ENCODE data around the gene GRIK3.
"Not testable (repeated sequence)": the region's sequence is repeated elsewhere in the genome, so short reads cannot be mapped to it uniquely, and the experiment has no call there.

The GRIK3 gene

DNA sequence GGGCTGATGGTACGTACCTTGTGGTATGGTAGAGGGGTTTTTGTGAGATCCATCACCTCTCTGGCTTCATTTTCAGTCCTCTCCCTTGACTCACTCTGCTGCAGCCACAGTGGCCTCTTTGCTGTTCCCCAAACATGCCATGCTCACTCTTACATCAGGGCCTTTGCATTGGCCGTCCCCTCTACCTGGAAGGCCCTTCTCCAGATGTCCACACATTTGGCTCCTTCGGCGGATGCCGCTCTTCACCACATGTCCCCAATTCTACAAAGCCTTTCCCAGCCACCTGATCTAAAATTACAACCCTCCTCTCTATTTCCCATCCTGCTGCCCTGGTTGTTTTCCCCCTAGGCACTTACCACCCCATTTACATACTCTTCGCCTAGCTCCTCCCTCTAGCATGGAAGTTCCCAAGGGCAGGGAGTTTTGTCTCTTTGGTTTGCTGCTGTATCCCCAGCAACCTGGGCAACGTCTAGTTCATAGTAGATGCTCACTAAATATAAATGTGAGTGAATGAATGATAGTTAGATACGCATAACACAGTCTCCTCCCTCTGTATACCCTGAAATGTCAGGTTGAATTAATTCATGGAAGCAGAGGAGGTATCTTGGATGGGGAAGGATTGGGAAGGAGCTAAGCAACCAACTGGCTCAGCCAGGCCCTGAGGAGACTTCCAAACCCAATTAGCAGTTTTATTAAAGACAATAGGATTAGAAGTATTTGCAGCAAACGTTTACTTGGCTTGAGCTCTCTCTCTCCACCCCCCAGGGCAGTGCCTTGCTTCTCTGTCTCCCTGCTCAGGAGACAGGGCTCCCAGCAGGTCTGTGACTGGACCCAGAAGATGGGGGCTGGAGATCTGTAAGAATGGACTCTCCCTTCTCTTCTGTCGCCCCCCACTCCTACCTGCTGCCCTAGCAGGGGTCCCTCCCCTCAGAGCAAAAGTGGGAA is 264.2 kb downstream of the GRIK3 start:
- Histone ChIP-seq H3K9me3 (ENCODE audit: insufficient read depth, low read depth, low read length) (no peaks in the 10 kb centered on the region), H3K9ac (ENCODE audit: low read depth, low read length) (peak overlapping the region; percentile 39; the same call in 1 of the 2 replicates), H3K4me1 (ENCODE audit: insufficient read depth, low read length) (peaks cover 50% of the 10 kb centered on the region), H3K36me3 (ENCODE audit: insufficient read depth, low read length) (no peaks in the 10 kb centered on the region), H3K27me3 (ENCODE audit: insufficient read depth, low read length) (peaks cover 12% of the 10 kb centered on the region), H3K27ac (ENCODE audit: low read depth, low read length) (peak overlapping the region; percentile 85; the same call in 1 of the 2 replicates), H3K4me3 (ENCODE audit: low read length) (no peak overlapping the region; the same call in 1 of the 2 replicates)
- WGBS, result 30% methylated on average over 8 of the region's 10 CpGs

GRCh38 chr1:36768486-36769178 is 265.7 kb downstream of the GRIK3 start:
- 92% methylated on average over 14 of the region's 14 CpGs for WGBS
- Histone ChIP-seq H3K4me1 (ENCODE audit: insufficient read depth, low read length) (peaks cover 56% of the 10 kb centered on the region), H3K27me3 (ENCODE audit: insufficient read depth, low read length) (peaks cover 12% of the 10 kb centered on the region), H3K36me3 (ENCODE audit: insufficient read depth, low read length) (no peaks in the 10 kb centered on the region), H3K9me3 (ENCODE audit: insufficient read depth, low read depth, low read length) (no peaks in the 10 kb centered on the region), H3K4me3 (ENCODE audit: low read length) (no peak overlapping the region), H3K9ac (ENCODE audit: low read depth, low read length) (no peak overlapping the region), H3K27ac (ENCODE audit: low read depth, low read length) (no peak overlapping the region)

DNA sequence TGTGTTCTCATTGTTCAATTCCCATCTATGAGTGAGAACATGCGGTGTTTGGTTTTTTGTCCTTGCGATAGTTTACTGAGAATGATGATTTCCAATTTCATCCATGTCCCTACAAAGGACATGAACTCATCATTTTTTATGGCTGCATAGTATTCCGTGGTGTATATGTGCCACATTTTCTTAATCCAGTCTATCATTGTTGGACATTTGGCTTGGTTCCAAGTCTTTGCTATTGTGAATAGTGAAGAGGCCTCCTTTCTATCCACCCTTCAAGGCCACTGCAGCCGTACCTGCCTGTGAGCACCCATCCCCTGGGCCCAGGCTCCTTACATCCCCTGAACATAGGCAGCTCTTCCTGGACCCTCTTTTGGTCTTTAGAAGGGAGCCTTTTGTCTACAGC is 266.9 kb downstream of the GRIK3 start:
- H3K36me3 ChIP-seq (ENCODE audit: insufficient read depth, low read length); H3K9ac ChIP-seq (ENCODE audit: low read depth, low read length); H3K4me3 ChIP-seq (ENCODE audit: low read length); H3K27me3 ChIP-seq (ENCODE audit: insufficient read depth, low read length); H3K27ac ChIP-seq (ENCODE audit: low read depth, low read length); H3K9me3 ChIP-seq (ENCODE audit: insufficient read depth, low read depth, low read length): not testable (repeated sequence)
- peaks cover 46% of the 10 kb centered on the region for H3K4me1 ChIP-seq (ENCODE audit: insufficient read depth, low read length)
- 94% methylated on average over 1 of the region's 4 CpGs for WGBS

- WGBS, result 71% methylated on average over 4 of the region's 4 CpGs
- Histone ChIP-seq H3K27ac (ENCODE audit: low read depth, low read length) (no peak overlapping the region), H3K9me3 (ENCODE audit: insufficient read depth, low read depth, low read length) (no peaks in the 10 kb centered on the region)
Measured at GRCh38 chr1:36766481-36766880, 267.8 kb downstream of the GRIK3 start.

DNA sequence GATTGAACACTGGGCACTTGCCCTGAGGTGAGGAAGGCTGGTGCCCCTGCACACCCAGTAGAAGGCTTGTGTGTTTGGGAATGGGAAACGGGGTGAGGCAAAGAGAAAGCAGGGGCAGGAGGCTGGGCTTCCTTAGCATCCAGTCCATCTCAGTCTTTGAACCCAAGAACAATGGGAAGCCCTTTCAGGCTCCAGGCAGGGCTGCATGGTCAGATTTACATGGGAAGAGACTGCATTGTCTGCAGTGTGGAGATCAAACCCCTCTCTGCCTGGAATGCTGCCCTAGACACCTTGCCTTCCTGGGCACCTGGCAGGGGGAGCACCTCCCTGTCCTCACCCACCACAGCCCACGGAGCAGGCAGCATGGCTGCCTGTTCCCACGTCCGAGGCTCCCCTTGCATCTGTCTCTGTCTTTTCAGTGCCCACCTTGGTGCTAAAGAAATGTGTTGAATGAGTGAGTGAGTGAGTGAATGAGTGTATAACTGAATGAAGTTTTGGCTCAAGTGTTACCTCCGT is 268.5 kb downstream of the GRIK3 start:
- H3K9ac ChIP-seq (ENCODE audit: low read depth, low read length), result no peak overlapping the region
- WGBS, result 64% methylated on average over 5 of the region's 5 CpGs
- H3K27ac ChIP-seq (ENCODE audit: low read depth, low read length), result no peak overlapping the region

More at GRCh38 chr1:36766481-36766880, 267.8 kb downstream of the GRIK3 start:
- peaks cover 39% of the 10 kb centered on the region for H3K4me1 ChIP-seq (ENCODE audit: insufficient read depth, low read length)
- H3K36me3 ChIP-seq (ENCODE audit: insufficient read depth, low read length), result no peaks in the 10 kb centered on the region
- no peak overlapping the region for H3K9ac ChIP-seq (ENCODE audit: low read depth, low read length)
- no peak overlapping the region for H3K4me3 ChIP-seq (ENCODE audit: low read length)
- H3K27me3 ChIP-seq (ENCODE audit: insufficient read depth, low read length), result no peaks in the 10 kb centered on the region

GRCh38 chr1:36764798-36765197 is 269.5 kb downstream of the GRIK3 start:
- no peaks in the 10 kb centered on the region; the same call in 1 of the 2 replicates for H3K9me3 ChIP-seq (ENCODE audit: insufficient read depth, low read depth, low read length)
- H3K4me1 ChIP-seq (ENCODE audit: insufficient read depth, low read length), result peaks cover 22% of the 10 kb centered on the region
- WGBS, result 32% methylated on average over 2 of the region's 2 CpGs
- no peak overlapping the region for H3K9ac ChIP-seq (ENCODE audit: low read depth, low read length)
- H3K27me3 ChIP-seq (ENCODE audit: insufficient read depth, low read length), result no peaks in the 10 kb centered on the region
- no peak overlapping the region for H3K4me3 ChIP-seq (ENCODE audit: low read length)
- H3K27ac ChIP-seq (ENCODE audit: low read depth, low read length), result no peak overlapping the region; the same call in 1 of the 2 replicates
- H3K36me3 ChIP-seq (ENCODE audit: insufficient read depth, low read length), result no peaks in the 10 kb centered on the region

More for the DNA sequence above, 268.5 kb downstream of the GRIK3 start:
- Histone ChIP-seq H3K27me3 (ENCODE audit: insufficient read depth, low read length) (no peaks in the 10 kb centered on the region), H3K36me3 (ENCODE audit: insufficient read depth, low read length) (no peaks in the 10 kb centered on the region), H3K9me3 (ENCODE audit: insufficient read depth, low read depth, low read length) (no peaks in the 10 kb centered on the region), H3K4me3 (ENCODE audit: low read length) (no peak overlapping the region), H3K4me1 (ENCODE audit: insufficient read depth, low read length) (peaks cover 32% of the 10 kb centered on the region)

DNA sequence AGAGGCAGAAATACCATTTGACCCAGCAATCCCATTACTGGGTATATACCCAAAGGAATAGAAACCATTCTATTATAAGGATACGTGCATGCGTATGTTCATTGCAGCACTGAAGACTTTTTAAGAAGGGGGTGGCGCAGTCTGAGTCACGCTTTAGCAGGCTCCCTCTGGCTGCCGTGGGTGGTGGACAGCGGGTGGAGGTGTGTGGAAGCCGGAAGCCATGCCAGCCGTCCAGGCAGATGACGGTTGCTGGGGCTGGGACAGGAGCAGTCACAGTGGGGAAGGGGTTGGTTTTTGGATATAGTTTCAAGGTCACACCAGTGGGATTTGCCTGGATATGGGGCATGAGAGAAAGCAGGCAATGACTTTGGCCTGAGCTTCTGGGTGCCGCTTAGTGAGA is 270.5 kb downstream of the GRIK3 start:
- Histone ChIP-seq H3K9ac (ENCODE audit: low read depth, low read length) (no peak overlapping the region), H3K27me3 (ENCODE audit: insufficient read depth, low read length) (no peaks in the 10 kb centered on the region), H3K36me3 (ENCODE audit: insufficient read depth, low read length) (no peaks in the 10 kb centered on the region), H3K4me3 (ENCODE audit: low read length) (no peak overlapping the region), H3K27ac (ENCODE audit: low read depth, low read length) (no peak overlapping the region), H3K9me3 (ENCODE audit: insufficient read depth, low read depth, low read length) (peaks cover 6% of the 10 kb centered on the region), H3K4me1 (ENCODE audit: insufficient read depth, low read length) (peaks cover 17% of the 10 kb centered on the region)
- WGBS, result 94% methylated on average over 10 of the region's 10 CpGs

GRCh38 chr1:36762174-36762573 is 272.1 kb downstream of the GRIK3 start:
- Histone ChIP-seq H3K9me3 (ENCODE audit: insufficient read depth, low read depth, low read length) (peaks cover 6% of the 10 kb centered on the region), H3K4me1 (ENCODE audit: insufficient read depth, low read length) (peaks cover 17% of the 10 kb centered on the region), H3K4me3 (ENCODE audit: low read length) (no peak overlapping the region), H3K9ac (ENCODE audit: low read depth, low read length) (no peak overlapping the region), H3K27me3 (ENCODE audit: insufficient read depth, low read length) (no peaks in the 10 kb centered on the region), H3K36me3 (ENCODE audit: insufficient read depth, low read length) (no peaks in the 10 kb centered on the region), H3K27ac (ENCODE audit: low read depth, low read length) (no peak overlapping the region)
- WGBS, result 85% methylated on average over 3 of the region's 3 CpGs

DNA sequence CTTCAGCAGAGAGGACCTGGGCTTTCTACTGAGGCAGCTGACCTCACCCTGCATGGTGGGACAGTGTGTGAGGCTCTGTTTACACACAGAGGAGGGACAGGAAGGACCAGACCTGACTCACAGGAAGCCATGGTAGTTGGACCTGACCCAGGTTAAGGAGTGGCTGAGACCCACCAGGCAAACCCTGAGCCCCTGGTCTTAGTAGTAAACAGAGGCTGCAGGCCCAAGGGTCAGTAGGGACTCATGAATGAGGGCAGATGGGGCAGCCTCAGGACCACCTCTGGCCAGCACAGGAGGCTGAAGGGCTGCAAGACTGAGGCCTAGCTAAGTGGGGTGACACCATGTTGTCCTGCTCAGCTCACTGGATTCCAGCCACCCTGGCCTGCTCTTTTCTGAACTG is 273.2 kb downstream of the GRIK3 start:
- Histone ChIP-seq H3K27ac (ENCODE audit: low read depth, low read length) (no peak overlapping the region), H3K4me1 (ENCODE audit: insufficient read depth, low read length) (peaks cover 19% of the 10 kb centered on the region), H3K36me3 (ENCODE audit: insufficient read depth, low read length) (no peaks in the 10 kb centered on the region), H3K4me3 (ENCODE audit: low read length) (no peak overlapping the region), H3K9ac (ENCODE audit: low read depth, low read length) (no peak overlapping the region), H3K27me3 (ENCODE audit: insufficient read depth, low read length) (no peaks in the 10 kb centered on the region), H3K9me3 (ENCODE audit: insufficient read depth, low read depth, low read length) (peaks cover 6% of the 10 kb centered on the region)

- Histone ChIP-seq H3K27ac (ENCODE audit: low read depth, low read length) (no peak overlapping the region), H3K27me3 (ENCODE audit: insufficient read depth, low read length) (no peaks in the 10 kb centered on the region), H3K4me3 (ENCODE audit: low read length) (no peak overlapping the region), H3K36me3 (ENCODE audit: insufficient read depth, low read length) (no peaks in the 10 kb centered on the region), H3K9ac (ENCODE audit: low read depth, low read length) (no peak overlapping the region), H3K4me1 (ENCODE audit: insufficient read depth, low read length) (peaks cover 8% of the 10 kb centered on the region), H3K9me3 (ENCODE audit: insufficient read depth, low read depth, low read length) (peaks cover 6% of the 10 kb centered on the region)
- 88% methylated on average over 3 of the region's 3 CpGs for WGBS
Measured at GRCh38 chr1:36760081-36760480, 274.2 kb downstream of the GRIK3 start.

- no peak overlapping the region for H3K27ac ChIP-seq (ENCODE audit: low read depth, low read length)
- H3K27me3 ChIP-seq (ENCODE audit: insufficient read depth, low read length), result no peaks in the 10 kb centered on the region
- no peak overlapping the region for H3K9ac ChIP-seq (ENCODE audit: low read depth, low read length)
- no peaks in the 10 kb centered on the region for H3K36me3 ChIP-seq (ENCODE audit: insufficient read depth, low read length)
- 0 out of 2 replicates have a peak, but pooled peaks cover 3% of the 10 kb centered on the region for H3K4me1 ChIP-seq (ENCODE audit: insufficient read depth, low read length)
- no peak overlapping the region for H3K4me3 ChIP-seq (ENCODE audit: low read length)
- peaks cover 6% of the 10 kb centered on the region for H3K9me3 ChIP-seq (ENCODE audit: insufficient read depth, low read depth, low read length)
- 96% methylated on average over 2 of the region's 5 CpGs for WGBS
Measured at GRCh38 chr1:36759355-36759754, 275.0 kb downstream of the GRIK3 start.
